ENCODE measurements around the gene YBX2. TPM values are rescaled to one million over a fixed set of nuclear protein-coding genes. Genes with fewer than 3 reads are reported as not detected.
A peak's percentile ranks its signal among the peaks of the same experiment; 100 is the strongest.

Gene YBX2
- total RNA-seq, 1 donor = not detected

DNA sequence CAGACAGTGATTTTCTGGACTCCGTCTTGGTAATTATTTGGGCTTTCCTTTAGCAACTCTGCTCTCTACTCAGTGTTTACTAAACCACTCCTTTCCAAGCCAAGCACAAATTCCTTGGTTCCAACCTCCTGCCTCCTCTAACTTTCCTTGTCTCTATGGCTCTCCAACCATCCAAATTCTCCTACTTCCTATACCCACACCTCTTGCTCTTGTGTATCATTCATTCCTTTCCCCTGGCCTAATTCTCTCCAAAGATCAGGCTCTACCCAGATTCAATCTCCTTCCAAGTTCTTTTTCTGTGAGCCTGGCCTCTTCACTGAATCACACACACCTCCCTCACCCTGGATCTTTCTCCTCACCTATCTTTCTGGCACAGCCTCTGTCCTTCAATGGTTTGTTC is 33.6 kb upstream of the YBX2 start:
- Histone ChIP-seq H3K9me3 (ENCODE audit: low read depth, low read length) (no peaks in the 10 kb centered on the region), H3K27me3 (ENCODE audit: insufficient read depth, low read length) (no peaks in the 10 kb centered on the region), H3K4me3 (ENCODE audit: low read length) (no peak overlapping the region), H3K4me1 (ENCODE audit: insufficient read depth, low read length) (peaks cover 36% of the 10 kb centered on the region)

GRCh38 chr17:7327501-7327900 is 33.1 kb upstream of the YBX2 start:
- peaks cover 31% of the 10 kb centered on the region for H3K4me1 ChIP-seq (ENCODE audit: insufficient read depth, low read length)
- no peak overlapping the region for H3K4me3 ChIP-seq (ENCODE audit: low read length)
- H3K9me3 ChIP-seq (ENCODE audit: low read depth, low read length) = no peaks in the 10 kb centered on the region
- H3K27me3 ChIP-seq (ENCODE audit: insufficient read depth, low read length) = no peaks in the 10 kb centered on the region

DNA sequence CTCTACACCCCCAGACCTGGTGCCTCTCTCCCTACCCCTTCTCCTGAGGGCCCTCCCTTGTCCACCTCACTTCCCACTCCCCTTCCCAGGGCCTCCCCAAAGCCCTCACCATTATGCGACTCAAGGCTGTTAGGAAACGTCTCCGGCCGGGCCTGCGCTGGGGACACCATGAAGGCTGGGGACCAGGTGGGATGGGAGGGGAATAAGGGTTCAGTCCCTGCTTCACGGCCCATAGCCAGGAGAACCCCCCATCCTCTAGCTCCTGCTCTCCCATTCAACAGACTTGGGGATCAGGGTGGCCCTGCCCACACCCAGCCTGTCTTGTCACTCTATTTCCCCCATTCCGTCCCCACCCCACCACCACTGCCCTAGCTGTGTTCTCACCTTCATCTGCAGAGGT is 32.6 kb upstream of the YBX2 start:
- H3K4me3 ChIP-seq (ENCODE audit: low read length) = no peak overlapping the region
- H3K9me3 ChIP-seq (ENCODE audit: low read depth, low read length) = no peaks in the 10 kb centered on the region
- H3K27me3 ChIP-seq (ENCODE audit: insufficient read depth, low read length) = no peaks in the 10 kb centered on the region
- H3K4me1 ChIP-seq (ENCODE audit: insufficient read depth, low read length) = peaks cover 27% of the 10 kb centered on the region

DNA sequence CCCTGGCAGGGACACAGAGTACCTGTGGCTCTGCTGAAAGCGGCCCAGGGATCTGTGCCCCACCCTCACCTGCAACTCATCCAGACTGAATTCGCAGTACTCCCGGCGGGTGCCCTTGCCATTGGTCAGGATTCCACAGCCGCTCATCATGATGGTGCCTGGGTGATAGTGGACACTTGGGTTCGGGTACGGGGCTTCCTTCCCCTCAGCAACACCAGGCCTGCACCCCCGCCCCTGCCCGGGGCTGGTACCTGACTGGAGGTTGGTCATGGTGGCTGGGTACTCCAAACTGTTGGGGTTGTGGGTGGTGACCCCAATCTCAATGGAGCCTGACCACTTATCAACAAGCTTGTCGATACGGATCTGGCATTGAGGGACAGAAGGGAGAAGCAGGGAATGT is 31.7 kb upstream of the YBX2 start:
- Histone ChIP-seq H3K4me3 (ENCODE audit: low read length) (no peak overlapping the region), H3K9me3 (ENCODE audit: low read depth, low read length) (no peaks in the 10 kb centered on the region), H3K4me1 (ENCODE audit: insufficient read depth, low read length) (peaks cover 23% of the 10 kb centered on the region), H3K27me3 (ENCODE audit: insufficient read depth, low read length) (no peaks in the 10 kb centered on the region)

DNA sequence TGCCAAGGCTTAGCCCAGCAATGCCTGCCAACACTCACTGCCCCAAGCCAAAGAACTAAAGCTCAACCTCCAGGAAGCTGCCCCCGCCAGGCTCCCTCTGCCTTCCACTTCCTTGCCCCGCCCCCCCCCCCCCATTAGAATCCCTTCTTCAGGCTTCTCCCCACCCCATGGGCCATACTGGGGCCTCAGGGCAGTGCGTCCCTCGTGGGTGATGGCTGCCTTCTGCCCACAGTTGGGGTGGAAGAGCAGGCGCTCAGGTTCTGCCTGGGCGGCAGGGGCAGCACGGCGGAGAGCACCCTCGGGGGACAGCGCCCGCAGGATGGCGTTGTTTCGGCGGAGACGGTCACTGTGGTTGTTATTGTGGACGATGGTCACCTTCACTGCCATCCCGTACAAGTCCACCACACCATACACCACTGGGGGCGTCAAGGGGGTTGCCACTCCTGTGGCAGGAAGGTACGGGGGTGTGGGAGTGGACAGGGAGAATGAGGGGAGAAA is 30.6 kb upstream of the YBX2 start:
- H3K27me3 ChIP-seq (ENCODE audit: insufficient read depth, low read length) = no peaks in the 10 kb centered on the region
- no peaks in the 10 kb centered on the region for H3K9me3 ChIP-seq (ENCODE audit: low read depth, low read length)
- peaks cover 12% of the 10 kb centered on the region for H3K4me1 ChIP-seq (ENCODE audit: insufficient read depth, low read length)
- H3K4me3 ChIP-seq (ENCODE audit: low read length) = no peak overlapping the region

- H3K9me3 ChIP-seq (ENCODE audit: low read depth, low read length) = no peaks in the 10 kb centered on the region
- peaks cover 9% of the 10 kb centered on the region for H3K4me1 ChIP-seq (ENCODE audit: insufficient read depth, low read length)
Measured at GRCh38 chr17:7324438-7324779, 30.0 kb upstream of the YBX2 start.

DNA sequence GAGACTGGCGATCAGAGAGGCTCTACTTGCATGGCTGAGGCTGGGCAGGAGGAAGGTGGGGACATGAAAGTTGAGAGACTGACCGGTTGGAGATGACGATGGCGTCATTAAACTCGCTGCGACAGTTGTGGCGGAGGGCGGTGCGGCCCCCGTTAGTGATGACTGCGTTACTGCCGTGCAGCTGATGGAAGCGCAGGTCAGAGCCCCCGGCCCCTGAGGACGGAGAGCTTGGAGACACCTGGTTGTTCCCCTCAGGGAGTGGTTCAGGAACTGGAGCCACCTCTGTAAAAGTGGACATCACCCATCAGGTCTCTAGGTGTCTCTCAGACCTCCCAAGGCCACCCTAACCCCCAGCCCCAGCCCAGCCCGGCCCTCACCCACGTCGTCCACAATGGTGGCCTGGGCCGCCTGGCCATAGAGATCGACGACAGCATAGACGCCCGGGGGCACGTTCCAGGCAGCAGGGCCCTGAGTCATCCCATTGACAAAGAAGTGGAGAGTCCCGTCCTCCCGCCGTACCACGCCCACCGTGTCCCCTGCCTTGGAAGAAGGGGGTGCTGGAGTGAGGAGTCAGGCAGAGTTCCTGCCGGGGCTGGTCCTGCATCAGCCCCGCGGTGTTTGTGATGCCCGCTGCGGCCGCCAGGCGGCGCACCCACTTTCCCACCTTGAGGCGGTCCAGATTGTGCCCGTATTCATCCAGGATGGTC is 29.4 kb upstream of the YBX2 start:
- Histone ChIP-seq H3K4me1 (ENCODE audit: insufficient read depth, low read length) (peaks cover 8% of the 10 kb centered on the region), H3K27me3 (ENCODE audit: insufficient read depth, low read length) (no peaks in the 10 kb centered on the region), H3K9me3 (ENCODE audit: low read depth, low read length) (no peaks in the 10 kb centered on the region), H3K4me3 (ENCODE audit: low read length) (no peak overlapping the region)

More at GRCh38 chr17:7324438-7324779, 30.0 kb upstream of the YBX2 start:
- no peaks in the 10 kb centered on the region for H3K27me3 ChIP-seq (ENCODE audit: insufficient read depth, low read length)
- no peak overlapping the region for H3K4me3 ChIP-seq (ENCODE audit: low read length)

GRCh38 chr17:7322520-7323194 is 28.2 kb upstream of the YBX2 start:
- Histone ChIP-seq H3K27me3 (ENCODE audit: insufficient read depth, low read length) (no peaks in the 10 kb centered on the region), H3K9me3 (ENCODE audit: low read depth, low read length) (no peaks in the 10 kb centered on the region), H3K4me3 (ENCODE audit: low read length) (no peak overlapping the region), H3K4me1 (ENCODE audit: insufficient read depth, low read length) (no peaks in the 10 kb centered on the region)

DNA sequence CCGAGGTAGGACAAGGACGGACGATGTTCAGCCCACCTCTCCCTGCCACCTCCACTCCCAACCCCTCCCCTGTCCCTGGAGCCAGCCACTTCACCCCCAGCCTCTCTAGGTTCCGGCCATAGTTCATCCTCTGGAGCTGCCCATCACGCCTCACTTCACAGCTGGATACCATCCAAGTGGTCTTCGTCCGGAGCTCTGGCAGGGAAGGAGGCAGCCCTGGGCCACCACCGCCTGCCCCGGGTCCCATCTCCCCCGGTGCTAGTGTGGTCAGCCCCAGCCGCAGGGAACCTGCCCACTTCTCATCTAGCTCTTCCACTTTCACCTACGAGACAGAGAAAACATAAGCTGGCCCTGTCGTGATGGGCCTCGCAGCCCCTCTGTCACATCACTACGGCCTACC is 27.0 kb upstream of the YBX2 start:
- Histone ChIP-seq H3K4me3 (ENCODE audit: low read length) (no peak overlapping the region), H3K4me1 (ENCODE audit: insufficient read depth, low read length) (no peaks in the 10 kb centered on the region), H3K9me3 (ENCODE audit: low read depth, low read length) (no peaks in the 10 kb centered on the region), H3K27me3 (ENCODE audit: insufficient read depth, low read length) (no peaks in the 10 kb centered on the region)

- Histone ChIP-seq H3K4me1 (ENCODE audit: insufficient read depth, low read length) (peaks cover 26% of the 10 kb centered on the region), H3K27me3 (ENCODE audit: insufficient read depth, low read length) (no peaks in the 10 kb centered on the region), H3K4me3 (ENCODE audit: low read length) (no peak overlapping the region), H3K9me3 (ENCODE audit: low read depth, low read length) (no peaks in the 10 kb centered on the region)
Measured at GRCh38 chr17:7318121-7318860, 23.9 kb upstream of the YBX2 start.

DNA sequence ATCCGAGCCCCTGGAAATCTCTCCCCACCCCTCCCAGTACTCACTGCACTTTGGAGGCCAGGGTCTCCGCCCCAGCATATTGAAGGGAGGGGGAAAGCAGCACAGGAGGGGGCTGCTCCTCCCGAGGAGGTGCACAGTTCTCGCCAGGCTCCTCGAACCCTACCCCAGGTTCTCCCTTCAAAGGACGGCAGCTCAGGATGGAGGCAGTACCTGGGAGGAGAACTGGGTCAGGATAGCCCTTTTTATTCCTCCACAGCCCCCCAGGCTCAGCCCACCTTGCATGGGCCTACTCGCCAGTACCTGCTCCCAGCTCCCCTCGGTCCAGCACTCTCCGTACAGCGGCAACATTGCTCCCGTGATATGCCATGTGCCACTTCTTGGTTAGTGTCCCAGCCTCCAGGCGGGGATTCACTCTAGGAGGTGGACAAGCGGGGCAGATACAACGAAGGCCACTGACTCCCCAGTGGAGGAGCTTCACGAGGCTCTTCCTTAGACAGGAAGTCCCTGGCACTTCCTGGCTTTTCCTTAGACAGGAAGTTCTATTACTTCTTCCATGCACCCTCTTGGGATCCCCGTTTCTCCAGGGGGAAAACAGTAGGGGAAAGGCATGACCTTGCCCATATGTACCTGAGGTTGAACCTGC is 22.8 kb upstream of the YBX2 start:
- Histone ChIP-seq H3K9me3 (ENCODE audit: low read depth, low read length) (no peaks in the 10 kb centered on the region), H3K4me1 (ENCODE audit: insufficient read depth, low read length) (peaks cover 36% of the 10 kb centered on the region), H3K27me3 (ENCODE audit: insufficient read depth, low read length) (no peaks in the 10 kb centered on the region), H3K4me3 (ENCODE audit: low read length) (no peak overlapping the region)

DNA sequence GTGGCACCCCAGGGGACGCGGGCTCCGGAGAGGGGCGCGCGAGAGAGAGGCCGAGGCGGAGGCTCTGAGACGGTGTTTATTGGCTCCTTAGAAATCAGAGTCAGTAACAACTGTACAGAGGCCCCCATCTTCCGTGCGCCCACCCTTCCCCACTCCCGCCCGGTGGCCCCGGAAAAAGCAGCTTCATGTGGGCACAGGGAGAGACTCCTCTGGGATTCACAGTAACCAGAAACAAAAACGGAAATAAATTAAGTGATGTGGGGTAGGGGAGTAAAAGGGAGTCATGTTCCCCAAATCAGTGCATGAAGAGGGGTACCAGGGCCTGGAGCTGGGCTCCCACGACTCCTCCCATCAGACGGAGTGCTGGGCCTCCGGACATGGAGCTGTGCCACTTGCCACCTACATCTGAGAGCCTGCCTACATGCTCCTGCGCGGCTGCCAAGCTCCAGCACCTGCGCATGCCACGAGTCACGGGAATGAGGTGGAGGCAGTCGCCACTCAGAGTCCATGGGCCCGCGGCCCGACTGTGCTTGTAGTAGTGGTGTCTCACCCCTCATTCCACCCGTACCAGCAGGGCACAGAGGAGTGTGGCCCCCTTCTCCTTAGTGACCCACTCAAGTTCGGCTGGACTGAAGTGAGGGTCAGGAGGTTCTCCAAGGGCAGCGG is 21.3 kb upstream of the YBX2 start:
- Histone ChIP-seq H3K27me3 (ENCODE audit: insufficient read depth, low read length) (no peaks in the 10 kb centered on the region), H3K4me3 (ENCODE audit: low read length) (peak overlapping the region; percentile 76), H3K4me1 (ENCODE audit: insufficient read depth, low read length) (peaks cover 45% of the 10 kb centered on the region), H3K9me3 (ENCODE audit: low read depth, low read length) (no peaks in the 10 kb centered on the region)

DNA sequence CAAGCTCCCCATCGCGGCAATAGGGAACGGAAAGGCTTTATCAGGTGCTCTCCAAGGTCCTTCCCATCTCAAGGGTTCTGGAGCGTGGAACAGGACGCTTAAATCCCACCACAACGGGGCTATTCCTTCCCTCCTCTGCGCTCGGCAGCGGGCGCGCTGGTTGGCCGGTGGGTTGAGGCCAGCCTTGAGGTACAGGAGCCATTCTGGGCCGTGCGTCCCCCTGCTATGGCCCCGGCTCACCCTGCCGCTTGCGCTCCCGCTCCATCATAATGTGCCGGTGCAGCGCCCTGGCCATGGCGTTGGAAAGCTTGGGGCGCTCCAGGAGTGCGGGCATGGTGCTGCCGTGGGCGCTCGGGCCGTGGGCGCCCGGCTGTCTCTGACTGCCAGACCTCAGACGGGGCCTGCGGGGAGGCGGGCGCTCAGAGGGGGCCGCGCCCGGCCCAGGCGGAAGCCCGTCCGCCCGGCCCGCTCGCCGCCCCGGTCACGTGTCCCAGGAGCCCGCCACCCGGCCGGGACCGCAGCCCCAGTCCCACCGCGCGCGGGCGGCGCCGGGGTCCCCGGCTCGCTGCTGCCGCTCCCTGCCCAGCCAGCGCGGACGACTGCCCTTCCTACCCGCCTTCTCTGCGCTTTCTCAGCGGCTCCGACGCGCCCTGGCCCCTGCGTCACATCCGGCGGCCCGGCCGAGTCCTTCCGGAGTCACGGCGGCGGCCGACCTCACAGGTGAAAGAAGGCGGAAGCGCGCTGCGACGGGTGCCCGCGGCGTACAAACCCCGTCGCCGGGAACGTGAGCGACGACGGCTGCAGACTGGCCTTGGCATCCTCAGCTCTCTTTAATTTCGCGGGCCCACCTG is 20.5 kb upstream of the YBX2 start, which contains the start of gene GPS2:
Gene GPS2 (minus strand): TSS at position 642 of the 851 bp plus-strand sequence. CDS start 308 bp downstream, at position 334.
- Histone ChIP-seq H3K9me3 (ENCODE audit: low read depth, low read length) (no peaks in the 10 kb centered on the region), H3K4me1 (ENCODE audit: insufficient read depth, low read length) (peaks cover 53% of the 10 kb centered on the region), H3K4me3 (ENCODE audit: low read length) (peak within 1 kb of the TSS; percentile 76), H3K27me3 (ENCODE audit: insufficient read depth, low read length) (no peaks in the 10 kb centered on the region)

All from mononuclear cell (primary cell).